ENCODE data around the gene TRPV2.

- no peak for TF ChIP-seq GATA3 (IDR thresholded peaks at IDR 0.05; ENCODE audit: low read depth, low read length)
- no peak for TF ChIP-seq GATA2 (IDR thresholded peaks at IDR 0.05; ENCODE audit: low read depth, low read length)
Measured at GRCh38 chr17:16407911-16408588, 7.3 kb upstream of the TRPV2 start.
